Endothelial cell of umbilical vein (primary cell): ENCODE measurements around the gene CHST14. TPM values are rescaled to one million over a fixed set of nuclear protein-coding genes. Genes with fewer than 3 reads are reported as not detected.

ENCODE experiments used
- BruUV-seq: library from RNA; stranded (reverse); fragments of 400-500 nt; replicated peaks from 2 replicates; lab custom pipeline; 2021; lab: Mats Ljungman, UMichigan
- CTCF ChIA-PET: fragments of 300-600, 350-600 bp; sonication (Branson Sonifier 250); formaldehyde crosslinking; loops from one replicate; lab custom pipeline; 2021; ENCODE audit warnings: antibody characterized with exemption, inconsistent platforms; lab: Charles Lee
- POLR2A ChIA-PET: fragments of 300-600, 350-600 bp; sonication (Branson Sonifier 250); formaldehyde crosslinking; loops from one replicate; lab custom pipeline; 2021; ENCODE audit warnings: antibody characterized with exemption, inconsistent platforms; lab: Charles Lee
- DNase-seq: peaks from one replicate; pipeline ENCODE4 v3.0.0-alpha.2; 2011; ENCODE audit warnings: low read depth, low spot score
- FAIRE-seq: peaks from 2 replicates; lab custom pipeline; 2011; peaks lifted over from hg19 to GRCh38; lab: Jason Lieb, UNC
- H2AFZ ChIP-seq: 2 replicates; pipeline ENCODE4 v1.6.0; 2012; ENCODE audit warnings: low read depth, low read length, control low read depth, inconsistent platforms
- H3K27ac ChIP-seq: 2 replicates; pipeline ENCODE4 v1.5.1; 2011; ENCODE audit warnings: low read depth, mild to moderate bottlenecking, control low read depth, low read length, moderate library complexity; ENCODE audit not compliant: insufficient read depth
- H3K27me3 ChIP-seq, 2 experiments: 2 replicates each; pipeline versions ENCODE4 v1.6.0 to v1.6.1; 2011; ENCODE audit warnings: low read length in 2 of 2, mixed read lengths in 1 of 2; ENCODE audit not compliant: control insufficient read depth in 2 of 2, insufficient read depth in 2 of 2
- H3K36me3 ChIP-seq, 2 experiments: 2 replicates in 1 of 2; 3 replicates in 1 of 2; pipeline ENCODE4 v1.5.1; 2011; ENCODE audit warnings: low read length in 2 of 2, mild to moderate bottlenecking in 1 of 2, moderate library complexity in 1 of 2; ENCODE audit not compliant: control insufficient read depth in 2 of 2, insufficient read depth in 2 of 2; ENCODE audit errors: extremely low read depth in 1 of 2
- H3K4me1 ChIP-seq: 3 replicates; pipeline ENCODE4 v1.5.1; 2011; ENCODE audit warnings: mild to moderate bottlenecking, low read length; ENCODE audit not compliant: control insufficient read depth, insufficient read depth; ENCODE audit errors: extremely low read depth
- H3K4me2 ChIP-seq: 2 replicates; pipeline ENCODE4 v1.6.1; 2011; ENCODE audit warnings: low read length, control low read depth, mixed read lengths; ENCODE audit not compliant: insufficient read depth
- H3K4me3 ChIP-seq, 3 experiments: fragments of 200-600 bp in 1 of 3; sonication (generic), shearing (Covaris generic) in 1 of 3; replicated peaks in 1 of 3; 2 replicates each; pipeline ENCODE4 v1.5.1; 2011 to 2016; ENCODE audit warnings: control low read depth in 3 of 3, low read length in 3 of 3, mild to moderate bottlenecking in 2 of 3, inconsistent platforms in 1 of 3, low read depth in 1 of 3, moderate library complexity in 1 of 3; ENCODE audit not compliant: insufficient read depth in 1 of 3
- H3K79me2 ChIP-seq: 2 replicates; pipeline ENCODE4 v1.6.0; 2012; ENCODE audit warnings: low read length, inconsistent platforms; ENCODE audit not compliant: control insufficient read depth, insufficient read depth
- H3K9ac ChIP-seq: replicated peaks from 2 replicates; pipeline ENCODE3; 2011; ENCODE audit warnings: low read length, control low read depth; ENCODE audit not compliant: insufficient read depth; ENCODE audit errors: extremely low read depth
- H3K9me1 ChIP-seq: replicated peaks from 3 replicates; pipeline ENCODE4 v1.6.0; 2011; ENCODE audit warnings: mild to moderate bottlenecking, low read length; ENCODE audit not compliant: control insufficient read depth, insufficient read depth; ENCODE audit errors: extremely low read depth
- H3K9me3 ChIP-seq: replicated peaks from 2 replicates; pipeline ENCODE4 v1.5.1; 2012; ENCODE audit warnings: low read length, inconsistent platforms; ENCODE audit not compliant: control insufficient read depth, insufficient read depth
- H4K20me1 ChIP-seq: replicated peaks from 2 replicates; pipeline ENCODE3; 2011; ENCODE audit warnings: mild to moderate bottlenecking, low read length; ENCODE audit not compliant: control insufficient read depth, insufficient read depth; ENCODE audit errors: extremely low read depth
- CTCF ChIP-seq, 2 donors: IDR thresholded peaks; 1 replicate in 1 of 2; 2 replicates in 1 of 2; pipeline ENCODE4 v1.5.1; 2011; ENCODE audit warnings: low read length in 2 of 2, mild to moderate bottlenecking in 2 of 2, moderate library complexity in 2 of 2, control low read depth in 1 of 2, inconsistent platforms in 1 of 2, low read depth in 1 of 2; ENCODE audit not compliant: insufficient read depth in 1 of 2; ENCODE audit errors: extremely low read depth in 1 of 2
- EZH2 ChIP-seq: IDR thresholded peaks from 2 replicates; pipeline ENCODE4 v1.6.1; 2012; ENCODE audit warnings: borderline replicate concordance, low read depth, mild to moderate bottlenecking, moderate library complexity, low read length, inconsistent platforms; ENCODE audit not compliant: severe bottlenecking
- FOS ChIP-seq: IDR thresholded peaks from 2 replicates; pipeline ENCODE4 v1.6.1; 2011; ENCODE audit warnings: mild to moderate bottlenecking, low read length, moderate library complexity, borderline replicate concordance; ENCODE audit not compliant: insufficient read depth
- MYC ChIP-seq: IDR thresholded peaks from one replicate; pipeline ENCODE4 v1.6.1; 2011; ENCODE audit warnings: mild to moderate bottlenecking, low read depth, low read length
- POLR2AphosphoS5 ChIP-seq: IDR thresholded peaks from 2 replicates; pipeline ENCODE4 v1.6.1; 2012; ENCODE audit warnings: low read depth, mild to moderate bottlenecking, control low read depth, low read length, moderate library complexity; ENCODE audit not compliant: insufficient read depth
- dilution Hi-C: fragments of 300-500 bp; cut with MboI; formaldehyde crosslinking; loops from one replicate; pipeline ENCODE4 v1.15.0; 2019; ENCODE audit warnings: low sequenced_read_pairs; ENCODE audit not compliant: extremely low pct_ligation_motif_present
- intact Hi-C: fragments of 100-400 bp; cut with micrococcal nuclease; formaldehyde crosslinking; loops from one replicate; pipeline ENCODE4 v1.10.0; 2022
- polyA plus RNA-seq, 4 experiments: library from polyadenylated mRNA; depleted of rRNA in 3 of 4; stranded (reverse) in 3 of 4; unstranded in 1 of 4; fragments of >200 nt; gene quantifications; 2 replicates each; pipeline versions ENCODE4 v1.2.1 to v1.2.3, GENCODE V29; 2011 to 2012; ENCODE audit warnings: missing spikeins in 1 of 4
- total RNA-seq: library from RNA; stranded (reverse); gene quantifications from 2 replicates; pipeline ENCODE4 v1.2.3, GENCODE V29; 2021
- TF ChIP-seq, protein P1 (sequence below): IDR thresholded peaks from 2 replicates; pipeline ENCODE4 v1.6.1; 2011; ENCODE audit not compliant: insufficient read depth, insufficient read length

Gene CHST14
- total and polyA plus RNA-seq, 2 donors (not counting 3 experiments of a cell fraction or from before 2014, with no cell fraction given): 35.1 to 49.2 TPM

DNA sequence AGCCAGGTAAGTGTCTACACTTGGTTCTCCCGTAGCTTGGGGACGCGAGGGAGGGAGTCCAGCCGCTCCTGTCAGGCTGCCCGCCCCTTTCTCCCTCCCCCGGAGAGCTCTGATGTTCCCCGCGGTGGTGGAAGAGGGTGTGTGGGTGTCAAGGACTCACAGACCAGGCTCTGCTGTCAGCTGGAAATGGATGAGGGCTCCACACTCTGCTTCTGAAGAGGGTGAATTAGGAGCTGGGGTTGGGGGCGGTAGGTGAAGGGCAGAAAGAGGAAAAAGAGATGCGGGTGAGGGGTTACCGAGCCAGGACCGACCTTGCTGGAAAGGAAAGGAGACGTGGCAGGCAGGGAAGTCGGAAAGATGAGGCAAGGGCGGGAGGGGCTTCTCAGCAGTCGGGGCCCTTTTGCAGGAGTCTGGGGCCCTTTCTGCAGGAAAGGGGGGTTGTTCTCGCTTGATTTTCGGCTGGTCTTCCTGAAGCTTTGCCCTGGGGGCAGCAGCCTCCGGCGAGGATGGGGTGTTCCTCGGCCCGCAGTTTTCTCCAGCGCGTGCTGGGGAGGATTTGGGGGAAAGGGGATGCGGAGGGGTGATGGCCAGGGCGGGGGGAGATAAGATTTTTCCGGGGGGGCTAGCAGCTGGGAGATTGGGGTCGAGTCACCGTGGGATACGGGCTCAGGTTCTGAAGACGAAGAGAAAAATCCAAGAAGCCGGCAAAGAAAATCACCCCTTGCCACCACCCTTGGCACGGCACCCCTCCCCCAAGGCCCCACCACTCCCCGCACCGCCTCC, 30.6 kb upstream of the CHST14 start:
- H3K4me2 ChIP-seq: peak overlapping the region; percentile 75
- BruUV-seq: no TSS peak
- POLR2A ChIA-PET: interaction anchor here (0.7 kb wide), 1 partner anchor 502 kb away, joined by 4 read pairs; no protein-coding TSS in a partner anchor
- peaks cover 2% of the 10 kb centered on the region for H4K20me1 ChIP-seq
- peaks cover 45 to 49% of the 10 kb centered on the region in 2 experiments for H3K27me3 ChIP-seq
- FAIRE-seq (no peak), DNase-seq (peak; percentile 17)
- H3K9ac ChIP-seq: no peak overlapping the region
- no peaks in the 10 kb centered on the region for H3K9me3 ChIP-seq
- H3K79me2 ChIP-seq: peaks cover 21% of the 10 kb centered on the region
- intact Hi-C loops: loop anchor here (2.0 to 5.0 kb wide), 2 partner anchors 31 to 67 kb away; partner anchors contain the start of gene CHST14
- no peaks in the 10 kb centered on the region for H3K9me1 ChIP-seq
- H3K4me1 ChIP-seq: peaks cover 6% of the 10 kb centered on the region
- peak overlapping the region; percentile 37 for H2AFZ ChIP-seq
- H3K36me3 ChIP-seq: no peaks in the 10 kb centered on the region
- TF ChIP-seq EZH2 (peak; percentile 49), MYC (no peak)
- H3K27ac ChIP-seq: no peak overlapping the region
- CTCF ChIA-PET: interaction anchor here (0.6 to 1.8 kb wide), 14 partner anchors 9 to 306 kb away, joined by 3 to 5 read pairs (median 4); partner anchors contain the start of gene IVD
- dilution Hi-C loops: no loop called here
- peak overlapping the region; percentile 36 to 91 (median 62) for H3K4me3 ChIP-seq

DNA sequence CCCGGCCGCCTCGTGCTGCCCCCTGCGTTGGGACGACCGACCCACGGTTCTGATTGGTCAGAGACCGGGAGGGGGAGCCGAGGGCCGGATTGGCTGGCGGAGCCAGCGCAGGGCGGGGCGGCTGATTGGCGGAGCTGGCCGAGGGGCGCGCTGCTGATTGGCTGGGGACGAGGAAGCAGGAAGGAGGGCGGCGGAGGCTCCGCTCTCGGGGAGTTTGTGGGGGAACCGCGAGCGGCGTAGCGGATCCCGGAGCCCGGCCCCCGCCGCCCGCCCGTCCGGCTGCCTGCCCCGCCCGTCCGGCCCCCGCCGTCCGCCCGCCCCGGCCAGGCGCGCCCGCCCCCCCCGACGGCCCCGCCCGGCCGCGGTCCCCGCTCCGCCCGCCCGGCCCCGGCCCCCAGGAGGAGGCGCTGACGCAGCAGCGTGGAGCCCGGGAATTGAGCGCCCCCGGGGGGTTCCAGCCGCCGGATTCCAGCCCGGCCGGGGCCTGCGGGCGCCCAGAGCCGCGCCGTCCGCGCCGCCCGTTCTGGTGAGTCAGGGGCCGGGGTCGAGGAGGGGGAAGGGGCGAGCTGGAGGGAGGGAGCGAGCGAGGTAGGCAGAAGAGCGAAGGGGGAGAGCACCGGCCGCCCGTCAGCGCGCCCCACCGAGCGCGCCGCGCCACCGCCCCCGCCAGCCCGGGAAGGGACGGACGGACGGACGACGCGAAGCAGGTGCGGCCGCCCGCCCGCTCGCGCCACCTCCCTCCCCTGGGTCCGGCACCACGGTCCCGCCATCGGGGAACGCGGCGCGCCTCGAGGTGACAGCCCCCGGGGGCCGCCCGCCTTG, 29.8 kb upstream of the CHST14 start, which contains the start of gene BAHD1:
Gene BAHD1, plus strand, starts transcription at position 211 of the 822 bp plus-strand sequence. CDS start 17,512 bp downstream, outside the sequence.
- dilution Hi-C loops (no loop called here), intact Hi-C loops (loop anchor here (2.0 to 5.0 kb wide), 2 partner anchors 30 to 66 kb away; partner anchors contain the start of gene CHST14)
- no peak for TF ChIP-seq MYC
- TF ChIP-seq, protein P1, sequence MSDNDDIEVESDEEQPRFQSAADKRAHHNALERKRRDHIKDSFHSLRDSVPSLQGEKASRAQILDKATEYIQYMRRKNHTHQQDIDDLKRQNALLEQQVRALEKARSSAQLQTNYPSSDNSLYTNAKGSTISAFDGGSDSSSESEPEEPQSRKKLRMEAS: peak; percentile 25
- TF ChIP-seq POLR2AphosphoS5: peak; percentile 45
- TF ChIP-seq CTCF (IDR thresholded peaks at IDR 0.05; ENCODE audit: extremely low read depth in 1 of 2, insufficient read depth in 1 of 2, low read depth in 1 of 2, low read length in 2 of 2): peak in 1 of 2 donors; percentile 25
- no peak for TF ChIP-seq FOS
- Histone ChIP-seq H4K20me1 (peaks cover 2% of the 10 kb centered on the region), H3K27me3 (peaks cover 38 to 40% of the 10 kb centered on the region in 2 experiments), H3K4me1 (peaks cover 6% of the 10 kb centered on the region), H2AFZ (peak within 1 kb of the TSS; percentile 37), H3K36me3 (no peaks in the 10 kb centered on the region), H3K9me1 (no peaks in the 10 kb centered on the region), H3K9ac (peak within 1 kb of the TSS; percentile 29), H3K4me2 (peak within 1 kb of the TSS; percentile 75), H3K27ac (no peak within 1 kb of the TSS), H3K79me2 (peaks cover 21% of the 10 kb centered on the region), H3K4me3 (peak within 1 kb of the TSS; percentile 57 to 91 (median 62)), H3K9me3 (no peaks in the 10 kb centered on the region)
- CTCF ChIA-PET: interaction anchor here (0.6 to 1.8 kb wide), 18 partner anchors 10 to 489 kb away, joined by 3 to 5 read pairs (median 3); partner anchors contain the start of genes IVD and RAD51
- POLR2A ChIA-PET: no interaction called here
- DNase-seq (peak; percentile 92), FAIRE-seq (peak; percentile 96)
- BruUV-seq: no TSS peak
